Kidney (tissue), 14 donors: ENCODE data around the gene ASCC3. TPM values are rescaled to one million over a fixed set of nuclear protein-coding genes. Genes with fewer than 3 reads are reported as not detected.

Experiments used
- DNase-seq, 5 donors: peaks; one replicate each; pipeline ENCODE4 v3.0.0-alpha.2; 2013 to 2020
- FAIRE-seq: peaks from 2 replicates; lab custom pipeline; 2012; peaks lifted over from hg19 to GRCh38; lab: Jason Lieb, UNC
- H3K27ac ChIP-seq, 2 donors: one replicate each; pipeline ENCODE4 v1.7.0; 2013; ENCODE audit warnings: low read depth in 2 of 2, low read length in 2 of 2, inconsistent platforms in 1 of 2
- H3K27me3 ChIP-seq: one replicate; pipeline ENCODE4 v1.7.1; 2013; ENCODE audit warnings: low read length, inconsistent platforms; ENCODE audit not compliant: control insufficient read depth, insufficient read depth
- H3K36me3 ChIP-seq, 3 donors: one replicate each; pipeline versions ENCODE4 v1.7.0 to v1.7.1; 2013; ENCODE audit warnings: low read length in 3 of 3, control low read depth in 1 of 3, inconsistent platforms in 1 of 3; ENCODE audit not compliant: insufficient read depth in 3 of 3, control insufficient read depth in 2 of 3
- H3K4me1 ChIP-seq, 3 donors: one replicate each; pipeline versions ENCODE4 v1.7.0 to v1.7.1; 2013; ENCODE audit warnings: low read length in 3 of 3, inconsistent platforms in 1 of 3, low read depth in 1 of 3; ENCODE audit not compliant: control insufficient read depth in 2 of 3, insufficient read depth in 2 of 3
- H3K4me3 ChIP-seq, 3 donors: one replicate each; pipeline versions ENCODE4 v1.7.0 to v1.8.1; 2013; ENCODE audit warnings: low read length in 3 of 3, control low read depth in 1 of 3, inconsistent platforms in 1 of 3
- H3K9ac ChIP-seq, 3 donors: one replicate each; pipeline versions ENCODE4 v1.7.0 to v1.7.1; 2013; ENCODE audit warnings: low read length in 3 of 3, control low read depth in 1 of 3, inconsistent platforms in 1 of 3
- H3K9me3 ChIP-seq, 3 donors: one replicate each; pipeline versions ENCODE4 v1.7.0 to v1.7.1; 2013; ENCODE audit warnings: low read length in 3 of 3, control low read depth in 1 of 3, inconsistent platforms in 1 of 3; ENCODE audit not compliant: control insufficient read depth in 2 of 3, insufficient read depth in 1 of 3
- CTCF ChIP-seq: IDR thresholded peaks from 3 replicates; pipeline ENCODE4 v1.5.1; 2012; ENCODE audit warnings: mild to moderate bottlenecking, moderate library complexity, borderline replicate concordance; ENCODE audit not compliant: insufficient read depth; ENCODE audit errors: extremely low read depth
- intact Hi-C: fragments of 100-400 bp; cut with DNase I; formaldehyde crosslinking; loops from one replicate; pipeline ENCODE4 v1.11.1; 2022
- polyA plus RNA-seq: library from polyadenylated mRNA; stranded (reverse); fragments of 350-450 nt; fragmentation: Illumina TruSeq; extraction: RNeasy Lipid Tissue Mini Kit (QIAGEN cat#74804); gene quantifications from one replicate; pipeline ENCODE4 v1.2.3, GENCODE V29; 2014; ENCODE audit warnings: low read depth, low replicate concordance; ENCODE audit not compliant: insufficient read depth
- total RNA-seq: library from RNA; stranded (reverse); fragmentation: NEBNext Ultra II Directional; extraction: Animal tissue kit (Norgen Biotek cat#: 25700); gene quantifications from one replicate; pipeline ENCODE4 v1.2.1, GENCODE V29; 2021
- donor health status: control.
- donor health status: control.
- donor health status: control.
- donor health status: control.
- donor health status: control.
- donor health status: DM: yes; HTN: yes; CAD: no.
- donor health status: Normal renal cell carcinoma (clear cell type).

Gene ASCC3
- total and polyA plus RNA-seq, 2 donors from 2014 or later = 7.7 to 31.7 TPM

GRCh38 chr6:100846276-100846675, 34.9 kb downstream of the ASCC3 start:
- Histone ChIP-seq H3K27me3 (no peaks in the 10 kb centered on the region), H3K9me3 (no peaks in the 10 kb centered on the region), H3K9ac (no peak overlapping the region), H3K27ac (no peak overlapping the region), H3K4me1 (no peaks in the 10 kb centered on the region), H3K4me3 (no peak overlapping the region), H3K36me3 (no peaks in the 10 kb centered on the region)
- FAIRE-seq (no peak), DNase-seq (peak in 2 of 5 donors; percentile 4)
- TF ChIP-seq CTCF = no peak
- intact Hi-C loops = no loop called here

GRCh38 chr6:100845676-100846075, 35.5 kb downstream of the ASCC3 start:
- FAIRE-seq (no peak), DNase-seq (no peak)
- no peaks in the 10 kb centered on the region for H3K36me3 ChIP-seq
- H3K9ac ChIP-seq = no peak overlapping the region
- no peaks in the 10 kb centered on the region for H3K27me3 ChIP-seq
- no peaks in the 10 kb centered on the region for H3K9me3 ChIP-seq
- intact Hi-C loops = no loop called here
- no peak overlapping the region for H3K27ac ChIP-seq
- H3K4me3 ChIP-seq = no peak overlapping the region
- H3K4me1 ChIP-seq = no peaks in the 10 kb centered on the region
- TF ChIP-seq CTCF = no peak

DNA sequence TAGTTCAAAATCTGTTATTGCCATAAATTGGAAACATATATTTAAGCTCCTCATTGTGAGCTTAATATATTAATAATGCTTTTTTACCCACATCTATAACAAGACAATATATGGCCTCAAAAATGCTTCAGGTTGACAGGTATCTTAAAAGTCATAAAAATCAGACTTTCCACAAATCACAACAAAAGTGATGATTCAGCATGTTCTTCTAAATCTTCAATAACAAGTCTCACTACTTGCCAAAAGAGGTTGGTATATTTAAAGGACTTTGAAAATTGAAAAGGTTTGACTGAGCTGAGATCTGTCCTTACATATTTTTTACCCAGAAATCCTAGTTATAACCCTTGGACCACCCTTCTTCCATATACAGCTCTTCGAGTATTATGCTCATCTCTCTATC, 41.7 kb downstream of the ASCC3 start:
- H3K36me3 ChIP-seq = no peaks in the 10 kb centered on the region
- no peak overlapping the region for H3K27ac ChIP-seq
- FAIRE-seq = no peak
- H3K27me3 ChIP-seq = no peaks in the 10 kb centered on the region
- H3K9ac ChIP-seq = no peak overlapping the region
- DNase-seq = no peak
- no peaks in the 10 kb centered on the region for H3K4me1 ChIP-seq
- intact Hi-C loops = no loop called here
- TF ChIP-seq CTCF = no peak
- H3K4me3 ChIP-seq = no peak overlapping the region
- peaks cover 0 to 4% (median 0%) of the 10 kb centered on the region in 3 donors for H3K9me3 ChIP-seq

DNA sequence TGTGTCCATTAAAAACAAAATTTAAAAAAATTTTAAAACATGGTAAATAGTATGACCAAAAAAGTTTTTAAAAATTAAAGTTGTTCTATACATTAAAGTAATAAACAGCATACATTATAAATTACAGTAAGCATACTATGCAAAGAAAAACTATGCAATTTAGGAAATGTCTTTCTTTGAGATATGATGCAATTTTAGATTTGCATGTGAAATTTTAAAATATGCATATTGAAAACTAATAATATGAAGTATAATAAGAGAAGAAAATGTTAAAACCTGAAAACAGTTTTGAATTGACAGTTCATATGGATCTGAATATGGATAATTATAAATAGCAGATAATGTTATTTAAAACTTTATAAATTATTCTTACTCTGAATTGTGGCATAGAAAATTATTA, 43.1 kb downstream of the ASCC3 start:
- DNase-seq = no peak
- peaks cover 0 to 4% (median 0%) of the 10 kb centered on the region in 3 donors for H3K9me3 ChIP-seq
- intact Hi-C loops = no loop called here
- no peaks in the 10 kb centered on the region for H3K4me1 ChIP-seq
- TF ChIP-seq CTCF = no peak
- FAIRE-seq = peak; percentile 58
- no peak overlapping the region for H3K9ac ChIP-seq
- no peaks in the 10 kb centered on the region for H3K27me3 ChIP-seq
- H3K27ac ChIP-seq = no peak overlapping the region
- H3K36me3 ChIP-seq = no peaks in the 10 kb centered on the region
- no peak overlapping the region for H3K4me3 ChIP-seq
